K562 (cell line): ENCODE data around the gene NUP155. TPM values are rescaled to one million over a fixed set of nuclear protein-coding genes. Genes with fewer than 3 reads are reported as not detected.

Experiments used
- ATAC-seq: fragments of 200-7000 bp; cut with Tn5 transposase; 3 replicates; pipeline ENCODE4 v1.9.1; 2020; ENCODE audit warnings: moderate library complexity
- BruUV-seq: library from RNA; stranded (reverse); fragments of 400-500 nt; replicated peaks from 2 replicates; lab custom pipeline; 2021; lab: Mats Ljungman, UMichigan
- CTCF ChIA-PET: fragments of 300-600 bp; formaldehyde crosslinking; extraction: SDS; loops from one replicate; lab custom pipeline; 2021; ENCODE audit warnings: low intra/inter-chr PET ratio; lab: Yijun Ruan, JAX
- POLR2A ChIA-PET: fragments of 300-600, 350-650 bp; sonication (Branson Sonifier 250); formaldehyde crosslinking; extraction: SDS; loops from one replicate; lab custom pipeline; 2021; ENCODE audit warnings: antibody characterized with exemption, inconsistent platforms; lab: Yijun Ruan, JAX
- DNase-seq, 4 experiments: peaks; one replicate each; pipeline versions ENCODE4 v3.0.0 to v3.0.0-alpha.2; 2011 to 2018; ENCODE audit warnings: low spot score in 3 of 4, mixed read lengths in 3 of 4; ENCODE audit errors: extremely low read depth in 1 of 4
- FAIRE-seq: peaks from 2 replicates; lab custom pipeline; 2011; peaks lifted over from hg19 to GRCh38; lab: Jason Lieb, UNC
- H2AFZ ChIP-seq: 2 replicates; pipeline ENCODE4 v1.6.0; 2011; ENCODE audit warnings: low read depth, low read length, control low read depth, inconsistent platforms
- H3K27ac ChIP-seq: fragments of 200-600 bp; 3 replicates; pipeline ENCODE4 v1.8.0; 2011; ENCODE audit warnings: low read depth, mild to moderate bottlenecking, control low read depth, inconsistent platforms, low read length, moderate library complexity, mixed read lengths; ENCODE audit errors: extremely low read depth
- H3K27me3 ChIP-seq, 2 experiments: fragments of 300-600 bp in 1 of 2; 2 replicates in 1 of 2; 3 replicates in 1 of 2; pipeline versions ENCODE4 v1.6.0 to v1.8.0; 2011; ENCODE audit warnings: inconsistent platforms in 2 of 2, low read length in 2 of 2, mild to moderate bottlenecking in 1 of 2, mixed read lengths in 1 of 2, moderate library complexity in 1 of 2; ENCODE audit not compliant: control insufficient read depth in 2 of 2, insufficient read depth in 2 of 2
- H3K36me3 ChIP-seq: fragments of 300-600 bp; 3 replicates; pipeline ENCODE4 v1.8.0; 2011; ENCODE audit warnings: mild to moderate bottlenecking, low read length, inconsistent platforms; ENCODE audit not compliant: control insufficient read depth, insufficient read depth
- H3K4me1 ChIP-seq, 2 experiments: fragments of 200-600 bp in 1 of 2; replicated peaks in 1 of 2; 2 replicates in 1 of 2; 3 replicates in 1 of 2; pipeline versions ENCODE4 v1.5.1 to v1.8.0; 2011; ENCODE audit warnings: inconsistent platforms in 2 of 2, low read length in 2 of 2, mild to moderate bottlenecking in 1 of 2, mixed read lengths in 1 of 2, moderate library complexity in 1 of 2; ENCODE audit not compliant: control insufficient read depth in 2 of 2, insufficient read depth in 2 of 2
- H3K4me2 ChIP-seq: 2 replicates; pipeline ENCODE4 v1.6.1; 2011; ENCODE audit warnings: low read length, control low read depth, inconsistent platforms, mixed read lengths; ENCODE audit not compliant: insufficient read depth
- H3K4me3 ChIP-seq: fragments of 200-600 bp; sonication (generic), shearing (Covaris generic); 2 replicates; pipeline ENCODE4 v1.5.1; 2016; ENCODE audit warnings: control low read depth, inconsistent platforms
- H3K79me2 ChIP-seq: fragments of 200-600 bp; 3 replicates; pipeline ENCODE4 v1.8.0; 2011; ENCODE audit warnings: low read length, inconsistent platforms; ENCODE audit not compliant: control insufficient read depth, insufficient read depth
- H3K9ac ChIP-seq, 2 experiments: 2 replicates each; pipeline versions ENCODE4 v1.6.0 to v1.6.1; 2011; ENCODE audit warnings: low read depth in 2 of 2, low read length in 2 of 2, control low read depth in 1 of 2, inconsistent platforms in 1 of 2, mild to moderate bottlenecking in 1 of 2, mixed read lengths in 1 of 2; ENCODE audit not compliant: insufficient read depth in 1 of 2
- H3K9me1 ChIP-seq: one replicate; pipeline ENCODE4 v1.6.0; 2011; ENCODE audit warnings: inconsistent platforms, mild to moderate bottlenecking, low read length, moderate library complexity; ENCODE audit not compliant: control insufficient read depth, insufficient read depth
- H3K9me3 ChIP-seq: replicated peaks from 2 replicates; pipeline ENCODE4 v1.5.1; 2011; ENCODE audit warnings: low read depth, low read length, inconsistent platforms; ENCODE audit not compliant: control insufficient read depth, insufficient read depth
- H4K20me1 ChIP-seq: replicated peaks from 2 replicates; pipeline ENCODE4 v1.6.1; 2011; ENCODE audit warnings: low read length, inconsistent platforms, mixed read lengths; ENCODE audit not compliant: control insufficient read depth, insufficient read depth
- CBX3 ChIP-seq, 2 experiments: IDR thresholded peaks; 1 replicate in 1 of 2; 2 replicates in 1 of 2; pipeline ENCODE4 v1.6.1; 2012; ENCODE audit warnings: inconsistent platforms in 2 of 2, low read length in 2 of 2, borderline replicate concordance in 1 of 2, control low read depth in 1 of 2
- CBX5 ChIP-seq: IDR thresholded peaks from 2 replicates; pipeline ENCODE4 v1.6.1; 2014; ENCODE audit warnings: low read depth, borderline replicate concordance
- DPF2 ChIP-seq: fragments of 450-650 bp; IDR thresholded peaks from 2 replicates; pipeline ENCODE4 v1.6.1; 2016
- KDM2B ChIP-seq: fragments of 250-450 bp; sonication (Bioruptor Pico); IDR thresholded peaks from 2 replicates; pipeline ENCODE4 v1.8.0; 2021; ENCODE audit warnings: mild to moderate bottlenecking, moderate library complexity
- KLF1 ChIP-seq: fragments of 450-650 bp; IDR thresholded peaks from 2 replicates; pipeline ENCODE4 v1.6.1; 2016; ENCODE audit warnings: missing genetic modification characterization, missing compliant biosample characterization
- MIER1 ChIP-seq: fragments of 450-650 bp; IDR thresholded peaks from 2 replicates; pipeline ENCODE4 v1.6.1; 2016; ENCODE audit warnings: antibody characterized with exemption, mild to moderate bottlenecking, low read depth
- PCBP1 ChIP-seq: fragments of 200-400 bp; formaldehyde crosslinking; IDR thresholded peaks from 2 replicates; pipeline ENCODE4 v1.6.1; 2018; ENCODE audit warnings: mild to moderate bottlenecking, low read depth, low read length; ENCODE audit not compliant: poor library complexity, severe bottlenecking
- SMARCA5 ChIP-seq: fragments of 450-650 bp; IDR thresholded peaks from 2 replicates; pipeline ENCODE4 v1.6.1; 2016
- SMC3 ChIP-seq: conservative IDR thresholded peaks from 2 replicates; pipeline ENCODE4 v1.6.1; 2011; ENCODE audit warnings: low read depth, low read length, improper control_type of control experiment; ENCODE audit not compliant: insufficient read depth
- TRIM25 ChIP-seq: fragments of 450-650 bp; IDR thresholded peaks from 2 replicates; pipeline ENCODE4 v1.7.0; 2016; ENCODE audit warnings: borderline replicate concordance
- ZFP30 ChIP-seq: fragments of 250-450 bp; sonication (Bioruptor Pico); IDR thresholded peaks from 2 replicates; pipeline ENCODE4 v1.8.0; 2022; ENCODE audit warnings: moderate library complexity, mild to moderate bottlenecking, inconsistent platforms, borderline replicate concordance
- ZNF146 ChIP-seq: IDR thresholded peaks from one replicate; pipeline ENCODE4 v1.6.1; 2018; ENCODE audit warnings: missing compliant biosample characterization; ENCODE audit not compliant: unreplicated experiment
- ZNF212 ChIP-seq: fragments of 450-650 bp; formaldehyde crosslinking; IDR thresholded peaks from 2 replicates; pipeline ENCODE4 v1.4.0; 2020; ENCODE audit warnings: mild to moderate bottlenecking
- ZNF764 ChIP-seq: fragments of 250-450 bp; sonication (Bioruptor Pico); IDR thresholded peaks from 2 replicates; pipeline ENCODE4 v1.4.0; 2020; ENCODE audit warnings: low read depth, mild to moderate bottlenecking, moderate library complexity
- ZNF79 ChIP-seq: fragments of 250-450 bp; sonication (Bioruptor Pico); IDR thresholded peaks from 2 replicates; pipeline ENCODE4 v1.4.0; 2020; ENCODE audit warnings: low read depth, mild to moderate bottlenecking, moderate library complexity
- WGBS: fragments of 100-300 bp; shearing (Covaris generic); methylation state at CpG from one replicate; pipeline ENCODE4 v1.1.6; 2016; ENCODE audit warnings: low coverage, mixed read lengths; ENCODE audit not compliant: insufficient coverage; ENCODE audit errors: missing lambda C conversion rate; 5-methylcytosine and 5-hydroxymethylcytosine counted together
- in situ Hi-C: fragments of 300-500 bp; cut with MboI; formaldehyde crosslinking; loops from 4 replicates; pipeline ENCODE4 v1.15.0; 2018; ENCODE audit warnings: inconsistent platforms, mixed read lengths
- intact Hi-C: fragments of 100-400 bp; cut with micrococcal nuclease; formaldehyde crosslinking; loops from 2 replicates; pipeline ENCODE4 v1.14.2; 2022
- polyA plus RNA-seq, 8 experiments: library from polyadenylated mRNA; depleted of rRNA in 4 of 8; stranded (reverse) in 5 of 8; unstranded in 3 of 8; fragments of >200 nt; fragmentation: Nextera tagmentation in 2 of 8; fragmentation: Illumina TruSeq in 1 of 8; extraction: Ambion mirVana in 2 of 8; extraction: Trizol in 1 of 8; gene quantifications; 2 replicates each; pipeline versions ENCODE4 v1.2.1 to v1.2.3, GENCODE V29; 2011 to 2014; ENCODE audit warnings: inconsistent platforms in 1 of 8, missing spikeins in 1 of 8
- total RNA-seq, 7 experiments: library from RNA; depleted of rRNA in 6 of 7; stranded (reverse); fragments of >200 nt in 6 of 7; fragmentation: Illumina TruSeq in 2 of 7; extraction: Trizol in 2 of 7; gene quantifications; 2 replicates each; pipeline versions ENCODE4 v1.2.1 to v1.2.3, GENCODE V29; 2011 to 2021; ENCODE audit warnings: low replicate concordance in 1 of 7
- TF ChIP-seq, protein P1 (sequence below): fragments of 450-650 bp; IDR thresholded peaks from 2 replicates; pipeline ENCODE4 v1.7.1; 2018; ENCODE audit warnings: mild to moderate bottlenecking, low read depth; ENCODE audit not compliant: partially characterized antibody

Gene NUP155
- total and polyA plus RNA-seq, 9 of the 15 experiments (the other 6 are each of a cell fraction or from before 2014, with no cell fraction given), result 39.3 to 130 (median 77.0) TPM

GRCh38 chr5:37283214-37283820 lies 87.6 kb downstream of the NUP155 start (continued):
- TF ChIP-seq CBX5, result peak; percentile 91
- TF ChIP-seq CBX3 (IDR thresholded peaks at IDR 0.05; ENCODE audit: borderline replicate concordance in 1 of 2, low read length in 2 of 2), result peak in 1 of 2 experiments; percentile 75; a peak in 2 of 3 replicates
- TF ChIP-seq, protein P1, sequence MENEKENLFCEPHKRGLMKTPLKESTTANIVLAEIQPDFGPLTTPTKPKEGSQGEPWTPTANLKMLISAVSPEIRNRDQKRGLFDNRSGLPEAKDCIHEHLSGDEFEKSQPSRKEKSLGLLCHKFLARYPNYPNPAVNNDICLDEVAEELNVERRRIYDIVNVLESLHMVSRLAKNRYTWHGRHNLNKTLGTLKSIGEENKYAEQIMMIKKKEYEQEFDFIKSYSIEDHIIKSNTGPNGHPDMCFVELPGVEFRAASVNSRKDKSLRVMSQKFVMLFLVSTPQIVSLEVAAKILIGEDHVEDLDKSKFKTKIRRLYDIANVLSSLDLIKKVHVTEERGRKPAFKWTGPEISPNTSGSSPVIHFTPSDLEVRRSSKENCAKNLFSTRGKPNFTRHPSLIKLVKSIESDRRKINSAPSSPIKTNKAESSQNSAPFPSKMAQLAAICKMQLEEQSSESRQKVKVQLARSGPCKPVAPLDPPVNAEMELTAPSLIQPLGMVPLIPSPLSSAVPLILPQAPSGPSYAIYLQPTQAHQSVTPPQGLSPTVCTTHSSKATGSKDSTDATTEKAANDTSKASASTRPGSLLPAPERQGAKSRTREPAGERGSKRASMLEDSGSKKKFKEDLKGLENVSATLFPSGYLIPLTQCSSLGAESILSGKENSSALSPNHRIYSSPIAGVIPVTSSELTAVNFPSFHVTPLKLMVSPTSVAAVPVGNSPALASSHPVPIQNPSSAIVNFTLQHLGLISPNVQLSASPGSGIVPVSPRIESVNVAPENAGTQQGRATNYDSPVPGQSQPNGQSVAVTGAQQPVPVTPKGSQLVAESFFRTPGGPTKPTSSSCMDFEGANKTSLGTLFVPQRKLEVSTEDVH, result no peak
- TF ChIP-seq KDM2B, result no peak

DNA sequence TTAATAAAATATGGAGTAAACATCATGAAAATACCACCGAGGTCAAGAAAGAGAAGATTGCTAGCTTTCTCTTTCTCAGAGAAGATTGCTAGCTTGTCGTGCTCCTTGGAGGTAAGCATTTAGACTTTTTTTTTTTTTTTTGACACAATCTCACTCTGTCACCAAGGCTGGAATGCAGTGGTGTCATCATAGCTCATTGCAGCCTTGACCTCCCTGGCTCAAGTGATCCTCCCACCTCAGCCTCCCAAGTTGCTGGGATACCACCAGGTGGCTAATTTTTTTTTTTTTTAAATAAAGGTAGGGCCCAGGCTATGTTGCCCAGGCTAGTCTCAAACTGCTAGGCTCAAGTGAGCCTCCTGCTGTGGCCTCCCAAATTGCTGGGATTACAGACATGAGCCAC lies 95.4 kb downstream of the NUP155 start:
- H3K9ac ChIP-seq, result no peak overlapping the region
- H3K27ac ChIP-seq, result no peak overlapping the region
- ChIA-PET CTCF (no interaction called here), POLR2A (no interaction called here)
- no peaks in the 10 kb centered on the region for H3K79me2 ChIP-seq
- FAIRE-seq (no peak), ATAC-seq (no peak), DNase-seq (no peak)
- H3K4me3 ChIP-seq, result no peak overlapping the region
- H4K20me1 ChIP-seq, result no peaks in the 10 kb centered on the region
- H3K27me3 ChIP-seq, result no peaks in the 10 kb centered on the region; a peak in 2 of 5 replicates
- no peak overlapping the region for H3K4me2 ChIP-seq
- no peaks in the 10 kb centered on the region for H3K9me1 ChIP-seq
- H3K9me3 ChIP-seq, result no peaks in the 10 kb centered on the region
- no peaks in the 10 kb centered on the region for H3K4me1 ChIP-seq
- in situ Hi-C loops, result no loop called here
- BruUV-seq, result no TSS peak
- H2AFZ ChIP-seq, result no peak overlapping the region
- 0% methylated on average over 2 of the region's 2 CpGs for WGBS
- intact Hi-C loops, result no loop called here
- no peaks in the 10 kb centered on the region for H3K36me3 ChIP-seq
- TF ChIP-seq SMARCA5 (no peak), SMC3 (no peak), MIER1 (no peak), KLF1 (no peak), PCBP1 (no peak), ZNF146 (no peak), ZNF212 (CRISPR knock-in tag) (no peak), TRIM25 (no peak), ZNF764 (no peak), DPF2 (no peak), ZFP30 (no peak), ZNF79 (CRISPR knock-in tag) (no peak)
